GM23338 (cell line): Measurements from ENCODE around the gene GNB5.

Source experiments
- CREB1 ChIP-seq: fragments of 250-450 bp; sonication (Bioruptor Pico); IDR thresholded peaks from 2 replicates; pipeline ENCODE4 v1.5.0; 2020; ENCODE audit warnings: low read depth, mild to moderate bottlenecking, moderate library complexity
- CTCF ChIP-seq, 2 experiments: fragments of 200-600 bp in 1 of 2; sonication (generic) in 1 of 2; conservative IDR thresholded peaks; 2 replicates each; pipeline versions ENCODE4 v1.5.1 to v1.6.1; 2016 to 2017; ENCODE audit warnings: antibody characterized with exemption in 2 of 2, low read depth in 2 of 2, mild to moderate bottlenecking in 2 of 2, moderate library complexity in 1 of 2
- ETS1 ChIP-seq: IDR thresholded peaks from 2 replicates; pipeline ENCODE4 v1.6.1; 2016; ENCODE audit warnings: antibody characterized with exemption
- EZH2 ChIP-seq: fragments of 200-600 bp; sonication (generic); IDR thresholded peaks from one replicate; pipeline ENCODE4 v1.8.0; 2017; ENCODE audit warnings: antibody characterized with exemption, mild to moderate bottlenecking, low read depth; ENCODE audit not compliant: unreplicated experiment
- EZH2phosphoT487 ChIP-seq: fragments of 200-600 bp; sonication (generic); IDR thresholded peaks from one replicate; pipeline ENCODE4 v1.8.1; 2018; ENCODE audit warnings: antibody characterized with exemption; ENCODE audit not compliant: unreplicated experiment
- JUNB ChIP-seq: IDR thresholded peaks from one replicate; pipeline ENCODE4 v1.6.1; 2016; ENCODE audit warnings: antibody characterized with exemption; ENCODE audit not compliant: unreplicated experiment
- NANOG ChIP-seq: IDR thresholded peaks from 2 replicates; pipeline ENCODE4 v1.6.1; 2016; ENCODE audit warnings: antibody characterized with exemption, borderline replicate concordance
- POLR2AphosphoS5 ChIP-seq: IDR thresholded peaks from 2 replicates; pipeline ENCODE4 v1.6.1; 2016; ENCODE audit warnings: antibody characterized with exemption, low read depth
- STAT1 ChIP-seq: IDR thresholded peaks from one replicate; pipeline ENCODE4 v1.6.1; 2016; ENCODE audit warnings: antibody characterized with exemption; ENCODE audit not compliant: unreplicated experiment
- ZNF114 ChIP-seq: fragments of 250-450 bp; sonication (Bioruptor Pico); IDR thresholded peaks from 2 replicates; pipeline ENCODE4 v1.5.0; 2020; ENCODE audit warnings: mild to moderate bottlenecking, moderate library complexity
- ZNF331 ChIP-seq: fragments of 250-450 bp; sonication (Bioruptor Pico); IDR thresholded peaks from 2 replicates; pipeline ENCODE4 v1.5.0; 2020; ENCODE audit warnings: low read depth, mild to moderate bottlenecking, moderate library complexity
- TF ChIP-seq, protein P1 (sequence below): IDR thresholded peaks from one replicate; pipeline ENCODE4 v1.6.1; 2018; ENCODE audit warnings: antibody characterized with exemption; ENCODE audit not compliant: unreplicated experiment

- TF ChIP-seq POLR2AphosphoS5, result no peak
- TF ChIP-seq CTCF (conservative IDR thresholded peaks at IDR 0.05; ENCODE audit: low read depth in 2 of 2), result no peak
- no peak for TF ChIP-seq NANOG
- no peak for TF ChIP-seq EZH2phosphoT487
- TF ChIP-seq EZH2, result no peak
- TF ChIP-seq, protein P1, sequence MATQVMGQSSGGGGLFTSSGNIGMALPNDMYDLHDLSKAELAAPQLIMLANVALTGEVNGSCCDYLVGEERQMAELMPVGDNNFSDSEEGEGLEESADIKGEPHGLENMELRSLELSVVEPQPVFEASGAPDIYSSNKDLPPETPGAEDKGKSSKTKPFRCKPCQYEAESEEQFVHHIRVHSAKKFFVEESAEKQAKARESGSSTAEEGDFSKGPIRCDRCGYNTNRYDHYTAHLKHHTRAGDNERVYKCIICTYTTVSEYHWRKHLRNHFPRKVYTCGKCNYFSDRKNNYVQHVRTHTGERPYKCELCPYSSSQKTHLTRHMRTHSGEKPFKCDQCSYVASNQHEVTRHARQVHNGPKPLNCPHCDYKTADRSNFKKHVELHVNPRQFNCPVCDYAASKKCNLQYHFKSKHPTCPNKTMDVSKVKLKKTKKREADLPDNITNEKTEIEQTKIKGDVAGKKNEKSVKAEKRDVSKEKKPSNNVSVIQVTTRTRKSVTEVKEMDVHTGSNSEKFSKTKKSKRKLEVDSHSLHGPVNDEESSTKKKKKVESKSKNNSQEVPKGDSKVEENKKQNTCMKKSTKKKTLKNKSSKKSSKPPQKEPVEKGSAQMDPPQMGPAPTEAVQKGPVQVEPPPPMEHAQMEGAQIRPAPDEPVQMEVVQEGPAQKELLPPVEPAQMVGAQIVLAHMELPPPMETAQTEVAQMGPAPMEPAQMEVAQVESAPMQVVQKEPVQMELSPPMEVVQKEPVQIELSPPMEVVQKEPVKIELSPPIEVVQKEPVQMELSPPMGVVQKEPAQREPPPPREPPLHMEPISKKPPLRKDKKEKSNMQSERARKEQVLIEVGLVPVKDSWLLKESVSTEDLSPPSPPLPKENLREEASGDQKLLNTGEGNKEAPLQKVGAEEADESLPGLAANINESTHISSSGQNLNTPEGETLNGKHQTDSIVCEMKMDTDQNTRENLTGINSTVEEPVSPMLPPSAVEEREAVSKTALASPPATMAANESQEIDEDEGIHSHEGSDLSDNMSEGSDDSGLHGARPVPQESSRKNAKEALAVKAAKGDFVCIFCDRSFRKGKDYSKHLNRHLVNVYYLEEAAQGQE, result no peak
- TF ChIP-seq ZNF114 (CRISPR knock-in tag), result no peak
- TF ChIP-seq CREB1 (CRISPR knock-in tag), result no peak
- TF ChIP-seq STAT1, result no peak
- no peak for TF ChIP-seq ZNF331
- TF ChIP-seq JUNB, result no peak
- TF ChIP-seq ETS1, result no peak
These were observed 26.4 kb downstream of the GNB5 start for GRCh38 chr15:52164631-52165265.
